Stromal cell of bone marrow (primary cell): ENCODE data around the gene RTL10.

Experiments used
- DNase-seq: peaks from one replicate; pipeline ENCODE4 v3.0.0-alpha.2; 2012; ENCODE audit warnings: low read depth

The RTL10 gene

DNA sequence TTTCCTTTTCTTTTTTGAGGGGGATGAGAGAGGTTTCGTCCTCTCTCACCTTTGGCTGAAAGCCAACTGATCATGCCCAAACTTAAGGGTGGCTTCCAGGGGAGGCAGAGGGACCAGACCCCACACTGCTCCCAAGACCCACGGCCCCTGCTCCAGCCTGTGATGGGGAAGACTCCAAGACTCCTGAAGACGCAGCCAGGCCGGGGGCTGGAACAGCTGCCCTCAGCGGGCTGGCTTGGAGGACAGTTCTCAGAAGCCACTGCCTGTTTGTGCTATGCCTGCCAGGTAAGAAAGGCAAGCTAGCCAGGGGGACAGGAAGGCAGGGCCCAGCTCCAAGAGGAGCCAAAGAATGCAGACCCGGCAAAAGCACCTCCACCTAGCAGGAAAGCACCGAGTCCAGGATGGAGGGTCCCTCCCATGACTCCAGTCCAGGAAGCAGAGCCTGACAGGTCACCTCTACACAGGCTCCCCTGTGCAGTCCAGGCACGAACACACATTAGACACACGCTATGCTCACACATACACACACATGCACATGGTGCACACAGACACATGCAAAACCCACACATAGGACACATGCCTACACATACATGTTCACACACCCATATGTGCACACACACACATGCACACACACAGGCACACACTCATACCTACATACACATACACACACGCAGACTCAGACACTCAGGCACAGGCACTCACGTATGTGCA, 31.3 kb downstream of the RTL10 start:
- DNase-seq = no peak

DNA sequence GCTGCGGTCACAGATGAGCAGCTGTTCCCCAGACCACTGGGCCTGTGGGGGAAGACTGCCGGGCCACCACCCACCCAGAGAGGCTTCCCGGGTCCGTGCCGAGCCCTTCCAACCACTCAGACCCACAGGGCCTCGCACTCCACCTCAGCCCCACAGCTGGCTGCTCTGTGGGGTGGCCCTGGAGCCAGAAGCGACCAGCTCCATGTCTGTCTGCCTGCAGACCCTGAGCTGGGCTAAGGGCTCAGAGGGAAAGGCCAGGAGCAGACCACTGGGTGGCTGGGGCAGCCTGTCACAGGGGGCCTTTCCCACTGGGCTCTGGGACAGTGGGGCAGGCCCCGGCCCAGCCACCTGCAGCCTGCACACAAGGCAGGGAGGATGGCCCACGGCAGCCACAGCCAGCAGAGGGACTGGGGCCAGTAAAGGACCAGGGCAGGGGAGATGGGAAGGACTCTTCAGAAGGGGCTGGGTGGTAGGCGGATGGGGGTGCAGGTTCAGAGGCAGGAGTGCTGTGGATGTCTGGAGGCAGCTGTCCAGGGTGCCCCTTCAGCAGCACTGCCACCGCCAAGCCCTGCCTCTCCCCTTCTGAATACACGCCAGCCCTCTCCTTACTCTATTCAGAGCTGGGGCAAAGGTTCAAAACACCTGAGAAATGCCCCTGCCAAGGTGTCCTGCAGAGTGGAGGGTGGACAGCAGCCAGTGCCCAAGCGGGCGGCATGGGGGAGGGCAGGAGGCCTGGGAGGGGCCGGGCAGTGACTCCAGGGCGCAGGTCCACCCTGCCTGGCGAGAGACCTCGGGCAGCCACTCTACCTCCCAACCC, 32.2 kb downstream of the RTL10 start:
- DNase-seq = no peak

DNA sequence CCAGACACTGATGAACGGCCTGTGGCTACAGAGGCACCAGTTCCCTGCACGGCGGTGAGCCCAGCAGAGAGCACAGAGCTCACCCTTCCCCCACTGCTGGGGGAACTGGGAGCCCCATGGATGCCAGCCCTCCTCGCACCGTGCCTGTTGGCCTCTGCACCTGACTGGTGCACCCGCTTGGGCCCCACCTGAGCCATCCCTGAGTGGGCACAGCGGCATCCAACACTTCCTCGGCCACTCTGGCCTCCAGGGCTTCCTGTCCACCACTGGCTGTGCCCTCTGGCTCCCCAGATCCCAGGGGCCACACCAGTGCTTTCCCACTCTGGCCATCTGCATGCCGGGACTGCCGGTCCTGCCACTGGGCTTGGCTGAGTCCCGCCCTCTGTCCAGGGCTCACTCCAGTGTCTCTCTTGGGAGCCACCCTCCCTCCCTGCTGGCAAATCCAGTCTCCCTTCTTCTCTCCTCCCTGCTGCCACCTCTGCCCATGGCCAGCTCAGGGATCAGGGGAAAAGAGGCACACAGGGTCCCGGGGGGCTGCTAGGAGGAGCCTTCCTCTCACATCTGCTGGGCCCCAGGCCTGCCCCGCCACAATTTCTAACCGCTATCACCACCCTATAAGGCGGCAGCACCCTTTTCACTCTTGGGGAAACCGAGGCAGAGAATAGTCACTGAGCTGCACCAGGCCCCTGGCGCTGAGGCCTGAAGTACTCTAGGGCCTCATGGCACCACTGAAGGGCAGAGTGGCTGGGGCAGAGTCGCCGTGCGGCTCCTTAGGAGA, 33.0 kb downstream of the RTL10 start:
- DNase-seq = no peak

DNA sequence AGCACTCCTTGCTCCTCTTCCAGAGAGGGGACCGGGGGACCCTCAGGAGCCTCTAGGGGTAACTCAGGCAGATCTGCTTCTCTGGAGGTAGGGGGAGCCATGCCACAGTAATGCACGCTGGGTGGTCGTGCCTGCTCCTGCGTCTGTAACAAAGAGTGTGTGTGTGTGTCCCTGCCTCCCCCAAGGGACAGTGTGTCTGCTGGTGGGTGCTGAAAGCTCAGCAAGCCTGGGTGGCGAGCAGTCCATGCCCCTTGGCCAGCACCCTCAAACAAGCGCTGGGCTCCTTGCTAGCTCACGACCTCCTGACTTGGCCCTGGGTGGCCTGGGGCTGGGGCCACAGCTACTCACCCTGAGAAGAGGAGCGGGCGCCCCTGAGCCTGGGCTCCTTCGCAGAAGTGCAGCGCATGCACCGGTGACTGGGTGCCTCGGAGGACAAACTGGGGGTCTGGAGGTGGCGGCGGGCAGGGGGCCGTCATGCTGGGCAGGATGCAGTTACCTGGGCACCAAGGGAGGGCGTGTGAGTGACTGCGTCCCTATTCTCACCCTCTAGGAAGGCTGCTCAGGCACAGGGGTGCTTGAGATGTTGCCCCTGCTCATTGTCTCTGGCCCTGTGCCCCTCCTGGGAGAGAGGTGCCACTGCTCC, 33.7 kb downstream of the RTL10 start:
- no peak for DNase-seq

DNA sequence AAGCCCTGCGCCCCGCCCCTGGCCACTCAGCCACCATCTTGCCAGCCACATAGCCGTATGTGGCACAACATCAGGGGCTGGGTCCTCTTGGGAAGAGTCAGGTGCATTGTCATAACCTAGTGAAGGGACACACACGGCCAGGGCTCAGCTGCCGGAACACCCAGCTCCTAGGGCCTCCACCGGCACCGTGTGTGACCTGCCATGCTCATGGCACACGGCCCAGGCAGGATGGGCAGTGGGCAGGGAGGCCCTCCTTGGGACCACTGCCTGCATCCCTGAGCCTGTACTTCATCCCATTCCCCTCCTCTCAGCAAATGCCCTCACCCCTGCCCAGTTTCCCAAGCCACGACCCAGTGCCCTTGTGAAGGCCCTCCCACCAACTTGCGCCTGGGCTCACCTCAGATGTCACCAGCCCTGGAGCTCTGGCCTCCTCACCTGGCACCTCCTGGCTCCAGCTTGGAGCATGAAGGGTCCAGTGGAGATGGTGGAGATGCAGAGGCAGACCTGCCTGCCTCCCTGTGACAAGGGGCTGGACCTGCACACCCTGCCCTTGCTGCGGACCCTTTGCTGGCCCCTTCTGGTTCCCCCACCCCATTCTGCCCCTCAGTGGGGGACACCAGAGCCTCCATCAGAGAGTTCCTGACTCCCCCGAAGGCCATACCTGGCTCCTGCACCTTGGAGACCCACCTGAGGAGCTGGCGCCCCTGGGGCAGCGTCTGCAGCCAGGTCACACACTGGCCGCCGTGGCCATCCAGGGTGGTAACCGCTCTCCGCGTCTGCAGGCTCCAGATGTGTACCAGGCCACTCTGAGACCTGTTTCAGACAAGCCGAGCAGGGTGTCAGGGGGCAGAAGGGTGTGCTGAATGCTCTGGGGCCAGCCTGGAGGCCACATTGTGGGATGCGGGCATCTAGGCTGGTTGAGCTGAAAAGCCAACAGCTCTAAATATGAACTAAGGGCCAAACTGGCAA, 34.5 kb downstream of the RTL10 start:
- no peak for DNase-seq

DNA sequence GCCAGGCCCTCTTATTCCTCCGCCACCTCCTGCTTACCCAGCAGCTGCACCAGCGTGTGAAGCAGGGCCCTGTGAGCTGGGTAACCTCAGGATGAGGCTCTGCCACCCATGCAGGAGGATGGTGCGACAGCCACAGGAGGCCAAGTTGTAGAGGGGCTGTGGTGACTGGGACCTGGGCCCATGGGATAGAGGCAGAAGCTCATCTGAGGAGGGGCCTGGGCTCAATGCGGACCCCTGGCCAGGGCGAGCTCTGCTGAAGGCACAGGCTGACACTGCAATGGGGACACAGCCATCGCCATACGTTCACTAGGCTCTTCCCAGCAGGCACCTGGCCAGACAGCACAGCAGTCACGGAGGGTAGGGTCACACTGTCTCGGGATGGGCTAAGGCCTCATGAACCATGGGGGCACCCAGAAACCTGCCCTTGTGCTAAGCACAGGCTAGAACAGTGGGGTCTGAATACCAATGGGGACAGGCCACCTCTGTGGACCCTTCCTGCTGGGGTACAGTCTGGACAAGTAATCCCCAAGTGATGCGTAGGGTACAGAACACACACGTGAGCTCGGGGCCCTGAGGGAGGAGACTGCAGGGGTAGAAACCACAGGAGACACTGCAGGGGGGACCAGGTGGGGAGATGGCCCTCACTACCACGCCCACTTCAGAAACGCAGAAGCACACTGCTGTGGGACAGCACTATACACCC, 35.3 kb downstream of the RTL10 start:
- no peak for DNase-seq

DNA sequence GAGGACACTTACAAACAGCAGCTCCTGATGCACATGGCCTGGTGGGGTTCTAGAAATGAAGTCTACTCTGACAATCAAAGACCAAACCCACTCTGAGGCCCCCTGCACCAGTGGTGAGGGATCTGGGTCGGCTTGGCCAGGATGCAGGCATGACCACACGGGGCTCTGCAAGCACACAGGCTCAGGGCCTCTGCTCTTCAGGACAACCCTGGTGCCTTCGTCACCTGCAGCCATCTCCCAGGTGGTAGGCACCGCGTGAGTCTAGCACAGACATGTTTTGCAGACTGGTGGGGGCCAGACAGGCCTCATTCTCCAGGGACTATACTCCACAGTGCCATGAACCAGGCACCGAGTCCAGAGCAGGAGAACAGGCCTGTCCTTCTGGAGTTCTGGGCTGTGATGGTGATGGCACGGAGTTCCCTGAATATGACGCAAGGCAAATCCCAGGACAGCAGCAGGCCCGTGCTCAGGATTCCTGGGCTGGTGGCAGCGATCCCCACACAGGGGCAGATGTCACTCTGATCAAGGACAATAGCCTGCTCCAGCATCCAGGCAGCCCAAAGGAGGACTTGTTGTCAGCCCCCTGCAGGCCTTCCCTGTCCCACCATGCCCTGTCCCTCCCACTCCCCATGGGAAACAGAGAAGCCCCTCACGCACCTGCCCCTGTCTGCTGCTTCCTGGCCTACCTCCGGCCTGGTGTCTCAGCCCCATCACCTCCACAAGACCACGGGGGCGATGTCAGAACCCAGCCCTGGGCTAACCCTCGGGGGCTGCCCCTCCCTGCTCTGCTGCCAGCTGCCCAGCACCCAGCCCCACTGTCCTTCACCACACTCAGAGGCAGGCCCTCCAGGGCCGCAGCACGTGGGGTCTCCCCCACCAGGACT, 36.1 kb downstream of the RTL10 start:
- DNase-seq = no peak

DNA sequence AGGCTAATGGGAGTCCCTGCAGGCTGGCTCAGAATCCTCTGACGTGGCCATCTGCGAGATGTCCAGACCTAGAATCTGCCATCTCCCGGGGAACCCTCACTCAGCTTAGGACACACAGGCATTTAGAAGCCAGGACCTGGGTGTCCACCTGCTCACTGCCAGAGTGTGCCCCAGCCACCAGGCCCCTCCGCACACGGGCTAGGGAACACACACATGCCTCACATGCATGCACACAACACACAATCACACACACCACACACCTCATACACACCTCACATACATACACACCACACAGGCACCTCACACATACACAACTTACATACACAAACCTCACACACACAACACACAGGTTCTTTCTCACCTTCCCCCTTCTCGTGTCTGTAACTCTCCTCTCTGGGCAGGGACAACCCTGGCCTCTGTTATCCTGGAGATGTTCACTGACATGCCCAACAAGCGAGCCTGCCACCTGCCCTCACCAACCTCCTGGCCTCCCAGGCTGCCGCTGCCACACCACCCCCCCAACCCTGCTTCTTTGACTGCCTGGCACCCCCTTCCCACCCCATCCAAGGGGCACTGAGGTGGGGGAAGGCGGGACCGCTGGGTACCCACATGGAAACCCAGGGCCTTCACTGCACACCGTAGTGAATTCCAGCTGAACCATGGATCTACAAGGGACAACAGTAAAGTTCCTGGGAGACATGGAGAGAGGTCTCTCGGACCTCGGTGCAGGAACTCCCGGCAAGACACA, 38.1 kb downstream of the RTL10 start:
- no peak for DNase-seq

DNA sequence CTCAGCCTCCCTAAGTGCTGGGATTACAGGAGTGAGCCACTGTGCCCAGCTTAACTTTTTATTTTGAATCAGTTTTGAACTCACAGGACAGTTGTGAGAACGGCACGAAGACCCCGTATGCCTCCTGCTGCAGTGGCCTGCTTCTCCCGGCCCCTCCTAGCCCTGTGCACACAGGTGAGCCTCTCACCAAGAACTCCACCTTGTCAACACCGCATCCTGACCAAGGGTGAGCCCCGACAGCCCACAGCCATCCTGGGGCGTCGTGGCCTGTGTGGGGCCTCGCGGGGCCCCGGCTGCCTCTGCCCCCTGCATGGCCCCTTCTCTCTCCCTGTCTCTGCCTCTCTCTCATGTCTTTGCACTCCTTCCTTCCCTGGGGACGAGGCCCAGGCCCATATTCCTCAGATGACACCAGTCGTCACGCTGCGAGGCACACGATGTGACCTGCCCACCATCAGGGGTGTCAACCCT, 38.8 kb downstream of the RTL10 start:
- no peak for DNase-seq

DNA sequence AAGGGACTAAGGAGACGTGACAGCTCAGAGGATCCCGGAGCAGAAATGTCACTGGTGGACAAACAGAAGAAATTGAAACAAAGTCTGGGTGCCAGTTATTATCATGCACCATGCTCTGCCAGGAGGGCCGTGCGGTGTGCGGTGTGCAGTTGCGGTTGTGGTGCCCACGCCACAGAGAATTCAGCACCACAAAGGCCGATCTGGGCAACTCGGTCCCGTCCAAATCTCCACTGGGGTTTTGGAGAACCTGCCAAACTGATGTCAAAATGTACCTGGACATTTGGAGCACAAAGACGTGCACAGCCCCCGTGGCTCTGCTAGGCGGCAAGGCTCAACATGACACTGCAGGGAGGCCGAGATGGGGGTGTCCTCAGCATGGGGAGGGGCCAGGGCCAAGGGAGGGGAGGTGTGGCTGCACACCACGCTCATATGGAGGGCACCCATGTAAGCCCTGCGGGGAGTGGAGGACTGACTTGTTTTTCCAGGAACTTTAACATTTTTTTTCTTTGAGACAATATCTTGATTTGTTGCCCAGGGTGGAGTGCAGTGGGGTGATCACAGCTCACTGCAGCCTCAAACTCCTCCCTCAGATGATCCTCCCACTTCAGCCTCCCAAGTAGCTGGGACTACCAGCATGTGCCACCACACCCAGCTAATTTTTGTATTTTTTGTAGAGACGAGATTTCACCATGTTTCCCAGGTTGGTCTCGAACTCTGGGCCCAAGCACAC, 39.4 kb downstream of the RTL10 start:
- peak; percentile 7 for DNase-seq

DNA sequence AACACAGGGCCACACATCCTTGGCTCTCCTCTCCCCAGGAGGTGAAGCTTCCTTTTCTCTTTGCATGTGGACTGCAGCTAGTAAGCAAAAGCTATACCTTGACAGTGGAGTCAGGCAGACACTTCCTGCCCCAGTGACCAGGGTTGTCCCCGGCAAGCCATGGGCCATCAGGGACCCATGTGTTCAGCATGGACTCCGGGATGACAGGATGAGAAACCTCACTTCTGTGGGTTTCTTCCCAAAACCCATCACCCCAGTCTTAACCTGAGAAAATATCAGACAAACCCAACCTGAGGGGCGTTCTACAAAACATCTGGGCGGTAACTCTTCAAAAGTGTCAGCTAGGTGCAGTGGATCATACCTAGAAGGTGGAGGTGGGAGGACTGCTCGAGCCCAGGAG, 40.2 kb downstream of the RTL10 start:
- no peak for DNase-seq

DNA sequence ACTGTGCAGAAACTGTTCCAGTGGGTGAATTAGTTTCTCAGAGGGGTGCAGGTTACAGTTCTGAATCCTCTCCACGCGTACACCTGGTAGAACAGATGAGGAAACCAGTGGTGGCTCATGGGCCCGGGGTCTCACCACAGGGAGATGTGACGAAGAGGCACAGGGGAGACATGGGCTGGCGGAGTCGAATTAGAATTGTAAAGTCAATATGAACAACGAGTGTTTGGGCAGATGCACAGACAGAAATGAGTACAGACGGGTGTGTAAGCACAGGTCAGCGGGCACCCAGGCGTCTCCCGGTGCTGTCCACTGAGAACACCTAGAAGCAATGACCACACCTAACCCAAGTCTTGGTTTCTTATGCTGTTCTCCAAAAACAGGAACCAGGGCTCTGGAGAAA, 41.8 kb downstream of the RTL10 start:
- no peak for DNase-seq

DNA sequence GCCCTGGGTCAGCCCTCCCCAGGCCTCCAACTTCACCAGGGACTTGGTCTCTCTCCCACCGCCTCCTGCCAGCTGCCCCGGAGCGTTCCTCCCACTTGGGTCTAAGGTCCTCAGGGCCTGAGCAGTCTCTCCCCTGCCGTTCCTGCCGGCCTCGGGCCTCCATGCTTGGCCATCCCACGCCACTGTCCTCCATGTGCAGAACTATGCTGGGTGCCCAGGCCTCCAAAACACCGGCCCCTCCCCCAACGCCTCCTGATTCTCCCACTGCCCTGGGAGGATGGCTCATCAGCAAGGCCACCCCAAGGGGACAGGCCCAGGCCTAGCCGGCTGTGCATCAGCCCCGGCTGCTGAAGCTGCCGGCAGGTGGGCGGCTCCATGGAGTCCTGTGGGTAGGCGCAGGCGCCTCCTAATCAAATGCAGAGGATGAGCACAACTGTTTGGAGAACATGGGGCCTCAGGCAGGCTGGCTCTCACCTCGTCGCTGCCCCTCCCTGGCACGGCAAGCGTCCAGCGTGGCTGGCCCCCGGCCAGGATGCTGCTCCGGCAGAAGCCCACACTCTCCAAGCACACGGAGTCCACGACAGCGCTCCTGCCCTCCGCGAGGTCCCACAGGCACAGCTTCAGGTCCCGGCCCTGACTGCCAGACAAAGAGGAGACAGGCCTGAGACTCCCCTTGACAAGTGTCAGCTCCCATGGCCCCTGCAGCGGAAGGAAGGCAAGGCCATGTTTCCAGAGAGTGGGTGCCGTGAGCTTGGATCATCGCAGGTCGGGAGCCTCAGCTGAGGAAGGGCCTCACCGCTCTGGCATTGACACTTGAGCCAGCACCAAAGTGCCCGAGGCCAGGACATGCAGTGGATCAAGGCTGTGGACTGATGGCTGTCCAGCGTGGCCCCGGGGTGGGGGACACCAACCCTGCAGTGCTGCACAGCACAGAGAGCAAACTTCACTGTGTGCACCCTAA, 42.6 kb downstream of the RTL10 start:
- no peak for DNase-seq

DNA sequence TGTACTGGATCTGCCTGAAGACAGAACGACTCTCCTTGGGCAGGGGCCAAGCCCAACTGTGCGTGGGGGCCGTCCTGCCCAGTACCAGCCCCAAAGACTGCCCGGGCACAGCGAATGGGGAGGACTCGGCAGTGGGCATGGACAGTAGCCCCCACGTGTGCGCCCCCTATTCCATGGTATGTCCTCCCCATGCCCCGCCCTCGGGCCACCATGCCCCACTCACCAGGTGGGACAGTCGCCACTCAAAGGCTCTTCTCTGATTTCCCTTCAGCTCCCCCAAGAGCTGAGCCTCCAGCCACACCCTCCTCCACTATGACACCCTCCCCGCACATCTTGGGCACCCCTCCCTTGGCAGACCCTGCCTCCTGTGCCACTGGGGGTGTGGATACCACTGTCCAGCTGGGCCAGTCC, 43.5 kb downstream of the RTL10 start:
- DNase-seq = no peak

DNA sequence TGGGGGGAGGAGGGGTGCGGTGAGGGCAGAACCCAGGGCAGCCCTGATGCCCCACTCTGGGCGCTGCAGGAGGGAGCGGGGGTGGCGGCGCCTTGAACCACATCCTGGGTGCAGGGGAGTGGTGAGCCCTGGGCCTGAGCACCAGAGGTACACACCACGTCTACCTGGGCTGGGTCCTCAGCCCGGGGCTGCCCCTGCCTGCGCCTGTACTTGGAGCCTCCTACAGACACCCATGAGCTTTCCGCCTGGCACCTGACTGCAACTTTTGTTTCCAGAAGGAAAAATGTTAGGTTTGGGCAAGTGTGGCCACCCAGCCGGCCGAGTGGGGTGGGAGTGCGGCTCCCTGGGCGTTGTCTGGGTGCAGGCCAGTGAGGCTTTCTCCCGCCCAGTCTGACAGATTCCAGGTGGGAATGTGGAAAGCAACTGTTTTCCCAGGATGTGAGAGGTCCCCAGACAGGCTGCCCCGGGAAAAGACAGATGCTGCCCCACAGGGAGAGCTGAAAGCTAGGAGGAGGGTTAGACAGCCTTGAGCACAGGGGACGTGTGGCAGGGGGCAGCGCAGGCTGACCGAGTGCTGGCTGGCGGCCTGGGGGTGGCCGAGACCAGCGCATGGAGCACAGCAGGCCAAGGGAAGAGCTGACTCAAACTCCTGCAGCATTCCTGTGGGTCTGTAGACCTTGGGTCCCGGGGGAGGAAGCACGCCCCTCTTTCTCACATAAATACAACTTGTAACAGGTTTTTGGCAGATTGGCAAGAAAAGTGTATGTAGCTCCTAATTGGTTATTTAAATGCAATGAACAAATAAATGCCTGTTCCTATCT, 44.1 kb downstream of the RTL10 start:
- peak; percentile 5 for DNase-seq

DNA sequence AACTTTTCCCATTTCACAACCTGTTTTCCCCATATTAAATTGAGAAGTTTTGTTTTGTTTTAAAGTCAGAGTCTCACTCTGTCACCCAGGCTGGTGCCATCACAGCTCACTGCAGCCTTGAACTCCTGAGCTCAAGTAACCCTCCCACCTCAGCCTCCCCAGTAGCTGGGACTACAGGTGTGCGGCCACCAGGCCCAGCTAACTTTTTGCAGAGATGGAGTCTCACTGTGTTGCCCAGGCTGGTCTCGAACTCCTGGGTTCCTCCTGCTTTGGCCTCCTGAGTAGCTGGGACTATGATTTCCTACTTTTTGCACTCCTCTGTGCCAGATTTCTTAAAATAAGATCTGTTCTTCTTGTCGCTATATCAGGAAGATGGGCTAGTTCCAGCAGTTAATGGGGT, 44.9 kb downstream of the RTL10 start:
- no peak for DNase-seq
